HEK293T (cell line): ENCODE data around the gene MUC20.

Experiments used
- CTCF ChIA-PET: fragments of 350-600 bp; formaldehyde crosslinking; extraction: SDS; loops from one replicate; lab custom pipeline; 2021; ENCODE audit warnings: antibody characterized with exemption, inconsistent platforms; lab: Yijun Ruan, JAX
- POLR2A ChIA-PET: fragments of 350-600 bp; formaldehyde crosslinking; extraction: SDS; loops from one replicate; lab custom pipeline; 2020; ENCODE audit warnings: antibody characterized with exemption, inconsistent platforms; lab: Yijun Ruan, JAX
- DNase-seq: peaks from one replicate; pipeline ENCODE4 v3.0.0; 2012; ENCODE audit warnings: mixed read lengths; ENCODE audit errors: extremely low spot score
- ARNT ChIP-seq: fragments of 450-650 bp; IDR thresholded peaks from 2 replicates; pipeline ENCODE4 v1.6.1; 2017; ENCODE audit warnings: mild to moderate bottlenecking
- BHLHE40 ChIP-seq: fragments of 450-650 bp; IDR thresholded peaks from 2 replicates; pipeline ENCODE4 v1.6.1; 2016; ENCODE audit warnings: mild to moderate bottlenecking, moderate library complexity, borderline replicate concordance
- CTBP1 ChIP-seq: fragments of 450-650 bp; IDR thresholded peaks from 2 replicates; pipeline ENCODE4 v1.6.1; 2016; ENCODE audit warnings: borderline replicate concordance
- ELF4 ChIP-seq: fragments of 450-650 bp; IDR thresholded peaks from 2 replicates; pipeline ENCODE4 v1.6.1; 2017; ENCODE audit warnings: antibody characterized with exemption
- FOXA1 ChIP-seq: fragments of 450-650 bp; IDR thresholded peaks from 2 replicates; pipeline ENCODE4 v1.6.1; 2016; ENCODE audit warnings: mild to moderate bottlenecking
- FOXK2 ChIP-seq: fragments of 450-650 bp; IDR thresholded peaks from 2 replicates; pipeline ENCODE4 v1.6.1; 2016; ENCODE audit warnings: mild to moderate bottlenecking
- FOXM1 ChIP-seq: fragments of 450-650 bp; IDR thresholded peaks from 2 replicates; pipeline ENCODE4 v1.6.1; 2017; ENCODE audit warnings: mild to moderate bottlenecking, borderline replicate concordance
- HDGF ChIP-seq: fragments of 450-650 bp; IDR thresholded peaks from 2 replicates; pipeline ENCODE4 v1.6.1; 2017; ENCODE audit warnings: antibody characterized with exemption, borderline replicate concordance
- L3MBTL2 ChIP-seq: fragments of 450-650 bp; conservative IDR thresholded peaks from 2 replicates; pipeline ENCODE4 v1.6.1; 2016; ENCODE audit warnings: mild to moderate bottlenecking
- LEF1 ChIP-seq: fragments of 450-650 bp; IDR thresholded peaks from 2 replicates; pipeline ENCODE4 v1.6.1; 2017; ENCODE audit warnings: mild to moderate bottlenecking, borderline replicate concordance
- NFRKB ChIP-seq: fragments of 450-650 bp; IDR thresholded peaks from 2 replicates; pipeline ENCODE4 v1.6.1; 2016; ENCODE audit warnings: mild to moderate bottlenecking, moderate library complexity
- PKNOX1 ChIP-seq: fragments of 450-650 bp; IDR thresholded peaks from 2 replicates; pipeline ENCODE4 v1.6.1; 2016
- SP1 ChIP-seq: fragments of 450-650 bp; IDR thresholded peaks from 2 replicates; pipeline ENCODE4 v1.6.1; 2017
- SUZ12 ChIP-seq: fragments of 450-650 bp; IDR thresholded peaks from 2 replicates; pipeline ENCODE4 v1.6.1; 2016; ENCODE audit warnings: mild to moderate bottlenecking
- TARDBP ChIP-seq: fragments of 450-650 bp; IDR thresholded peaks from 2 replicates; pipeline ENCODE4 v1.6.1; 2016
- ZNF384 ChIP-seq: fragments of 450-650 bp; IDR thresholded peaks from 2 replicates; pipeline ENCODE4 v1.6.1; 2016

MUC20 gene

DNA sequence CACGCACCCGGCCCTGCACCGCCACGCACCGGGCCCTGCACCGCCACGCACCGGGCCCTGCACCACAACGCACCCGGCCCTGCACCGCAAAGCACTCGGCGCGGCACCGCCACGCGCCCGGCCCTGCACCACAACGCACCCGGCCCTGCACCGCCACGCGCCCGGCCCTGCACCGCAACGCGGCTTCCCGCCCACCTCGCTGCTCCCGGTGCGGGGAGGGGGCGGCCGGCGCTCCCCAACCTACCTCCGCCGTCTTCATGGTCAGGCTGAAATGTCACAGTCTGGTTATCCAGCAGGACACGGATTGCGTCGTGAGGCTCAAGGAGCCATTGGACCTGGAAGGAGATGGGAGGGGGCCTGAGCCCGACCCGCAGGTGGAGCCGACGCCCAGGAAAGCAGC lies 41.8 kb downstream of the MUC20 start:
- ChIA-PET POLR2A (no interaction called here), CTCF (no interaction called here)
- no peak for DNase-seq
- TF ChIP-seq BHLHE40: no peak
- TF ChIP-seq FOXM1: no peak
- no peak for TF ChIP-seq SP1
- no peak for TF ChIP-seq PKNOX1
- TF ChIP-seq FOXK2: no peak

DNA sequence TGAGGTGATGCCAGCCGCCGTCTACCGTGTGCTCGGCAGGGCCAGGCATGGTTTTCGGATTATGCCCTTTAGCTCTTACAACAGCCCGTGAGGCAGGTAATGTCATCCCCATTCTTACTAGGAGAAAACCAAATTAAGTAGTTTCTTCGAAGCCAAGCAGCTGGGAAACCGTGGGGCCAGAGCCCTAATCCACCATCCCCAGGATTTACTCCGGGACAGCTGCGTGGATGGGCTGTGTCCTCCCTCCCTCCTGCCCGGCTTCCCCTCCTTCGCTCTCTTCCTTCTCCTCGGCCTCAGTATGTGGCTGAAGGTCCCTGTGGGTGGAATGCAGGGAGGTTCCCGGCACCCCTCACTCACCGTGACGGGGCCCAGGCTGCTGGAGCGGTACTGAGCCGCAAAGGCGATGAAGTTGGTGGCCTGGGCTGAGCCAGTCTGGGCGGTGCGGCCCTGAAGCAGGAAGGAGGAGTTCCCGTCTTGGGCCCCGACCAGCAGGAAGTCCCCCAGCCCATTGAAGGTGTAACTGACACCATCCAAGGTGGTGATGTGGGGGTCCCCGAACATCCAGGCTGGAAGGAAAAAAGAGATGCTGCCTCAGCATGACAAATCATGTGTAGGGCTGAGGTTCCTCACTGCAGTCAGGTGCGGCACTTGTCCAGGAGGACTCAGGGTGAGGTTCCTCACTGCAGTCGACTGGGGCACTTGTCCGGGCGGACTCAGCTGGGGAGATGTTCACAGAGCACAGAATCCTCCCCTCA lies 42.5 kb downstream of the MUC20 start:
- no peak for TF ChIP-seq ZNF384
- no peak for TF ChIP-seq CTBP1
- no peak for DNase-seq
- ChIA-PET POLR2A (no interaction called here), CTCF (no interaction called here)

DNA sequence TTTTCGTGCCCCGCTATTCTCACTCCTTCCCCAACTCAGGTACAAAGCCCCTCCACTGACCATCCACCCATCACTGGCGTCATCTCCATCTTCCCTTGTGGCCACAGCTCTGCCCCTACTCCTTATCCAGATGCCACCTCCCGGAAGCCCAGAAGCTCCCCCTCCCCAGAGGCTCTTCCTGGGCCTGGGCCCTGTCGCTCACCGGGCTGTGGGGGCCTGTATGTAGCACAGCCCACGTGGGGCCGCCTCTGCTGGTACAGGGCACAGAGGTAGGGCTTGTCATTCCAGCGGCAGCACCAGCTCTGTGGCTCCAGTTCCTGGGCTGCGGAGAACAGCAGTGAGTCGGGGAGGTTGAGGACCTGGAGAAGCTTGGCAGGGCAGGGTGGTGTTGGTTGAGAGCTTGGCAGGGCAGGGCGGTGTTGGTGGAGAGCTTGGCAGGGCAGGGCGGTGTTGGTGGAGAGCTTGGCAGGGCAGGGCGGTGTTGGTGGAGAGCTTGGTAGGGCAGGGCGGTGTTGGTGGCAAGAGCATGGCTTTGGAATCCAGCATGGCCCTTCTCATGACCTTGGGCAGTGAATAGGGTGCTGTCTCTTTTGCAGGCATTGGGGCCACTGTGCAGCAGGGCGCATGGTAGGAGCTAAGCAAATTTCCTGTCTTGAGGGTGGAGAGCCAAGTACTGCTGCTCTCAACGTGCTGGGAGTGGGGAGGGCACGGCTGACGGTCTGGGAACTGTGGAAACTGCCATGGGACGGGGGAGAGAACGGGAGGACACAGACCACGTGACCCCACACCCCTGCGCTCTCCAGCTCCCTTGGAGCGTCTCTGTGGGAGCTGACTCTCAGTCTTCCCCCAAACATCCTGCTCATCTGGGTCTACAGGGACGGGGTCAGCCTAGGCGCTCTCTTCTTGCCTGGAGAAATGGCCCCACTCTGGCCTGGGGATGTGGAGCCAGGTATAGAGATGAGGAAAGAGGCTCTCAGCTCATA lies 43.4 kb downstream of the MUC20 start:
- TF ChIP-seq SUZ12 (no peak), PKNOX1 (no peak), FOXM1 (no peak), NFRKB (no peak), FOXK2 (no peak), CTBP1 (no peak), ELF4 (no peak), ARNT (no peak), BHLHE40 (no peak), ZNF384 (no peak), L3MBTL2 (no peak)
- ChIA-PET CTCF (no interaction called here), POLR2A (no interaction called here)
- DNase-seq: no peak

- POLR2A ChIA-PET: no interaction called here
- TF ChIP-seq SUZ12: no peak
- no peak for TF ChIP-seq SP1
- no peak for TF ChIP-seq LEF1
- TF ChIP-seq ARNT: no peak
- no peak for TF ChIP-seq HDGF
- TF ChIP-seq FOXA1: no peak
- no peak for TF ChIP-seq CTBP1
- TF ChIP-seq NFRKB: no peak
- no peak for TF ChIP-seq FOXM1
- TF ChIP-seq ELF4: no peak
- CTCF ChIA-PET: no interaction called here
- DNase-seq: no peak
Measured at GRCh38 chr3:195764961-195765706, 44.4 kb downstream of the MUC20 start.

GRCh38 chr3:195766671-195767070 lies 45.9 kb downstream of the MUC20 start:
- ChIA-PET POLR2A (no interaction called here), CTCF (no interaction called here)
- TF ChIP-seq BHLHE40 (no peak), FOXA1 (no peak), TARDBP (no peak), CTBP1 (no peak), FOXM1 (no peak), SUZ12 (no peak), ZNF384 (no peak), NFRKB (no peak), L3MBTL2 (no peak), PKNOX1 (no peak), SP1 (no peak), HDGF (no peak), ELF4 (no peak)
- DNase-seq: no peak

DNA sequence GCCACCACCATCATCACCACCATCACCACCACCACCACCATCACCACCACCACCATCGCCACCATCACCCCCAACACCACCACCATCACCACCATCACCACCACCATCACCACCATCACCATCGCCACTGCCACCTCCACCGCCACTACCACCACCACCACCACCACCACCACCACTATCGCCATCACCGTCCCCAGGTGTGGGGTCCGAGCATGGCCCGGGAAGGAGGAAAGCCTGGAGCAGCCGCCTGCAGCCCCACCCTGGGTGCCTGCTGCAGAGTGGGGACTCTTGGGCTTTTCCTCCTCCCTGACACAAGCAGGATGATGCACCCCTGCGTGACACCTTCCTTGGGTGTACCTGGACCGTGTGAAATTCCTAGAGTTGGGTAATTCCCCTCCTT lies 47.0 kb downstream of the MUC20 start:
- no peak for TF ChIP-seq PKNOX1
- no peak for TF ChIP-seq ZNF384
- TF ChIP-seq NFRKB: no peak
- TF ChIP-seq ARNT: no peak
- no peak for TF ChIP-seq CTBP1
- TF ChIP-seq LEF1: no peak
- TF ChIP-seq BHLHE40: no peak
- no peak for TF ChIP-seq TARDBP
- TF ChIP-seq FOXM1: no peak
- TF ChIP-seq FOXA1: no peak
- no peak for TF ChIP-seq SUZ12
- TF ChIP-seq L3MBTL2: no peak
- no peak for TF ChIP-seq FOXK2
- TF ChIP-seq HDGF: no peak
- TF ChIP-seq ELF4: no peak
- no peak for TF ChIP-seq SP1
- ChIA-PET CTCF (no interaction called here), POLR2A (no interaction called here)
- no peak for DNase-seq
